B cell (primary cell): ENCODE data around the gene LPCAT1. TPM values are rescaled to one million over a fixed set of nuclear protein-coding genes. Genes with fewer than 3 reads are reported as not detected.
A peak's percentile ranks its signal among the peaks of the same experiment; 100 is the strongest.

ENCODE experiments used
- ATAC-seq: fragments of 200-7000 bp; cut with Tn5 transposase; one replicate; pipeline ENCODE4 v1.10.0; 2021; ENCODE audit warnings: low read depth, mild to moderate bottlenecking, moderate number of reproducible peaks, moderate library complexity
- CTCF ChIA-PET: fragments of 350-600 bp; sonication (Branson Sonifier 250); formaldehyde crosslinking; loops from one replicate; lab custom pipeline; 2021; ENCODE audit warnings: antibody characterized with exemption, inconsistent platforms; lab: Charles Lee
- POLR2A ChIA-PET: fragments of 350-600 bp; sonication (Branson Sonifier 250); formaldehyde crosslinking; loops from one replicate; lab custom pipeline; 2021; ENCODE audit warnings: antibody characterized with exemption; lab: Charles Lee
- DNase-seq: peaks from one replicate; pipeline ENCODE4 v3.0.0; 2013
- H2AFZ ChIP-seq: 2 replicates; pipeline ENCODE4 v1.6.1; 2012; ENCODE audit warnings: mild to moderate bottlenecking, low read depth, low read length; ENCODE audit not compliant: insufficient read depth, poor library complexity, severe bottlenecking
- H3K27ac ChIP-seq, 2 donors: 1 replicate in 1 of 2; 2 replicates in 1 of 2; pipeline ENCODE4 v1.5.1; 2012 to 2013; ENCODE audit warnings: low read length in 2 of 2, mild to moderate bottlenecking in 2 of 2, moderate library complexity in 1 of 2
- H3K27me3 ChIP-seq, 4 experiments: fragments of 200-600 bp in 1 of 4; sonication (generic) in 1 of 4; replicated peaks in 1 of 4; 1 replicate in 2 of 4; 2 replicates in 2 of 4; pipeline versions ENCODE4 v1.6.1 to v1.7.0; 2013 to 2016; ENCODE audit warnings: low read length in 3 of 4, mild to moderate bottlenecking in 2 of 4, mixed read lengths in 1 of 4, moderate library complexity in 1 of 4; ENCODE audit not compliant: insufficient read depth in 4 of 4, control insufficient read depth in 3 of 4; ENCODE audit errors: control extremely low read depth in 1 of 4
- H3K36me3 ChIP-seq, 2 experiments: replicated peaks in 1 of 2; 1 replicate in 1 of 2; 2 replicates in 1 of 2; pipeline versions ENCODE4 v1.6.1 to v1.7.1; 2013; ENCODE audit warnings: low read length in 1 of 2; ENCODE audit not compliant: insufficient read depth in 2 of 2, control insufficient read depth in 1 of 2; ENCODE audit errors: control extremely low read depth in 1 of 2, extremely low read depth in 1 of 2
- H3K4me1 ChIP-seq, 2 donors: fragments of 200-600 bp in 1 of 2; sonication (generic) in 1 of 2; 1 replicate in 1 of 2; 2 replicates in 1 of 2; pipeline versions ENCODE4 v1.5.1 to v1.6.1; 2013 to 2017; ENCODE audit warnings: low read length in 2 of 2; ENCODE audit not compliant: control insufficient read depth in 2 of 2, insufficient read depth in 2 of 2
- H3K4me2 ChIP-seq: replicated peaks from 2 replicates; pipeline ENCODE3; 2012; ENCODE audit warnings: mild to moderate bottlenecking, low read depth, low read length; ENCODE audit not compliant: poor library complexity, severe bottlenecking
- H3K4me3 ChIP-seq, 5 experiments: fragments of 200-600 bp in 1 of 5; sonication (generic) in 1 of 5; 1 replicate in 3 of 5; 2 replicates in 2 of 5; pipeline versions ENCODE4 v1.5.1 to v1.7.0; 2011 to 2016; ENCODE audit warnings: low read length in 4 of 5, mild to moderate bottlenecking in 4 of 5, low read depth in 2 of 5, control low read depth in 1 of 5, moderate library complexity in 1 of 5; ENCODE audit not compliant: insufficient read depth in 1 of 5; ENCODE audit errors: control extremely low read depth in 1 of 5, extremely low read depth in 1 of 5
- H3K79me2 ChIP-seq: fragments of 200-600 bp; sonication (generic); one replicate; pipeline ENCODE4 v1.6.0; 2016; ENCODE audit warnings: low read length; ENCODE audit not compliant: control insufficient read depth, insufficient read depth
- H3K9ac ChIP-seq: fragments of 200-600 bp; sonication (generic); 2 replicates; pipeline ENCODE4 v1.6.1; 2017; ENCODE audit warnings: mild to moderate bottlenecking, low read length, moderate library complexity
- H3K9me3 ChIP-seq, 3 donors: one replicate each; pipeline versions ENCODE4 v1.6.1 to v1.7.1; 2013; ENCODE audit warnings: low read length in 2 of 3; ENCODE audit not compliant: control insufficient read depth in 2 of 3, insufficient read depth in 1 of 3; ENCODE audit errors: control extremely low read depth in 1 of 3
- H4K20me1 ChIP-seq: 2 replicates; pipeline ENCODE4 v1.6.0; 2012; ENCODE audit warnings: mild to moderate bottlenecking, low read length; ENCODE audit not compliant: insufficient read depth, control insufficient read depth, poor library complexity, severe bottlenecking
- H3K27ac Mint-ChIP-seq: one replicate; pipeline ENCODE4 v1.8.0; 2021; ENCODE audit warnings: mixed read lengths
- H3K27me3 Mint-ChIP-seq: one replicate; pipeline ENCODE4 v1.8.0; 2021; ENCODE audit warnings: mixed read lengths
- H3K4me1 Mint-ChIP-seq: one replicate; pipeline ENCODE4 v1.8.0; 2021; ENCODE audit warnings: mixed read lengths
- H3K4me3 Mint-ChIP-seq: one replicate; pipeline ENCODE4 v1.8.0; 2021; ENCODE audit warnings: mixed read lengths
- H3K9me3 Mint-ChIP-seq: one replicate; pipeline ENCODE4 v1.8.0; 2022; ENCODE audit warnings: mixed read lengths; ENCODE audit not compliant: insufficient read depth
- EZH2 ChIP-seq: IDR thresholded peaks from 2 replicates; pipeline ENCODE4 v1.6.1; 2012; ENCODE audit warnings: borderline replicate concordance, low read depth, mild to moderate bottlenecking, moderate library complexity, low read length; ENCODE audit not compliant: insufficient read depth, poor library complexity, severe bottlenecking
- WGBS: methylation state at CpG from one replicate; pipeline ENCODE4 v1.1.5; 2013; ENCODE audit warnings: missing lambda C conversion rate; ENCODE audit not compliant: insufficient coverage; 5-methylcytosine and 5-hydroxymethylcytosine counted together
- intact Hi-C: fragments of 100-400 bp; cut with micrococcal nuclease; formaldehyde crosslinking; loops from one replicate; pipeline ENCODE4 v1.10.0; 2022
- polyA plus RNA-seq: library from polyadenylated mRNA; depleted of rRNA; stranded (reverse); fragments of >200 nt; gene quantifications from 2 replicates; pipeline ENCODE4 v1.2.3, GENCODE V29; 2012
- total RNA-seq, 2 donors: library from RNA; stranded (reverse); fragments of 120-200 nt in 1 of 2; gene quantifications; 1 replicate in 1 of 2; 2 replicates in 1 of 2; pipeline versions ENCODE4 v1.2.3 to v1.2.4, GENCODE V29; 2013 to 2022
- TF ChIP-seq, protein P1 (sequence below): fragments of 200-600 bp; IDR thresholded peaks from one replicate; pipeline ENCODE4 v1.8.0; 2022; ENCODE audit warnings: antibody characterized with exemption, mild to moderate bottlenecking

Gene LPCAT1
- total and polyA plus RNA-seq, 2 donors (not counting 1 experiment from before 2014, with no cell fraction given): 94.8 to 159 TPM

- H3K27ac ChIP-seq: no peak overlapping the region
- peaks cover 11 to 23% of the 10 kb centered on the region in 2 donors for H3K4me1 ChIP-seq
- H3K27ac Mint-ChIP-seq: peak overlapping the region; percentile 56
- no peaks in the 10 kb centered on the region for H3K27me3 ChIP-seq
- no peaks in the 10 kb centered on the region for H3K36me3 ChIP-seq
- H3K4me1 Mint-ChIP-seq: peaks cover 32% of the 10 kb centered on the region
- no peak overlapping the region for H2AFZ ChIP-seq
- no peaks in the 10 kb centered on the region for H3K9me3 Mint-ChIP-seq
- no peak overlapping the region for H3K4me2 ChIP-seq
- H3K4me3 ChIP-seq: no peak overlapping the region
- WGBS: 95% methylated on average over 10 of the region's 11 CpGs
- ATAC-seq (no peak), DNase-seq (no peak)
- peaks cover 0 to 17% (median 0%) of the 10 kb centered on the region in 3 donors for H3K9me3 ChIP-seq
- intact Hi-C loops: no loop called here
- no peak overlapping the region for H3K9ac ChIP-seq
- H3K4me3 Mint-ChIP-seq: no peak overlapping the region
- no peaks in the 10 kb centered on the region for H4K20me1 ChIP-seq
- ChIA-PET POLR2A (no interaction called here), CTCF (interaction anchor here (0.7 to 1.4 kb wide), 2 partner anchors 37 to 61 kb away, joined by 3 to 6 read pairs; no protein-coding TSS in a partner anchor)
- H3K27me3 Mint-ChIP-seq: no peaks in the 10 kb centered on the region
- TF ChIP-seq, protein P1, sequence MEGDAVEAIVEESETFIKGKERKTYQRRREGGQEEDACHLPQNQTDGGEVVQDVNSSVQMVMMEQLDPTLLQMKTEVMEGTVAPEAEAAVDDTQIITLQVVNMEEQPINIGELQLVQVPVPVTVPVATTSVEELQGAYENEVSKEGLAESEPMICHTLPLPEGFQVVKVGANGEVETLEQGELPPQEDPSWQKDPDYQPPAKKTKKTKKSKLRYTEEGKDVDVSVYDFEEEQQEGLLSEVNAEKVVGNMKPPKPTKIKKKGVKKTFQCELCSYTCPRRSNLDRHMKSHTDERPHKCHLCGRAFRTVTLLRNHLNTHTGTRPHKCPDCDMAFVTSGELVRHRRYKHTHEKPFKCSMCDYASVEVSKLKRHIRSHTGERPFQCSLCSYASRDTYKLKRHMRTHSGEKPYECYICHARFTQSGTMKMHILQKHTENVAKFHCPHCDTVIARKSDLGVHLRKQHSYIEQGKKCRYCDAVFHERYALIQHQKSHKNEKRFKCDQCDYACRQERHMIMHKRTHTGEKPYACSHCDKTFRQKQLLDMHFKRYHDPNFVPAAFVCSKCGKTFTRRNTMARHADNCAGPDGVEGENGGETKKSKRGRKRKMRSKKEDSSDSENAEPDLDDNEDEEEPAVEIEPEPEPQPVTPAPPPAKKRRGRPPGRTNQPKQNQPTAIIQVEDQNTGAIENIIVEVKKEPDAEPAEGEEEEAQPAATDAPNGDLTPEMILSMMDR: no peak
- no peak for TF ChIP-seq EZH2
- H3K79me2 ChIP-seq: no peaks in the 10 kb centered on the region
These were observed 17.3 kb upstream of the LPCAT1 start for GRCh38 chr5:1540831-1541701.

DNA sequence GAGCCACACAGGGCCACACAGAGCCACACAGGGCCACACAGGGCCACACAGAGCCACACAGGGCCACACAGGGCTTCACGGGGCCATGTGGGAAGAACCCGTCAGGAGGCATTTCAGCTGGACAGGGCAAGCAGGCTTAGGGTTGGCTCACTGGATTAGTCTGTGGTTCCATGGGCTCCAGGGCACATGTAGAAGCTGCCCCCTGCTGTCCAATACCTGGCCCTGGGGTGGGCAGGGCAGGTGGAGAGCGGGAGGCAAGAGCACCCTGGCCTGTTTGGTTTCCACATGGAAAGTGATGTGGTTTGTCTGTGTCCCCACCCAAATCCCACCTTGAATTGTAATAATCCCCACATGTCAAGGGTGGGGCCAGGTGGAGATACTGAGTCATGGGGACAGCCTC is 16.4 kb upstream of the LPCAT1 start:
- peak overlapping the region; percentile 22 to 76 for H3K27ac ChIP-seq
- ATAC-seq: no peak

More for the DNA sequence above, 16.4 kb upstream of the LPCAT1 start:
- H3K79me2 ChIP-seq: no peaks in the 10 kb centered on the region
- Mint-ChIP-seq H3K9me3 (no peaks in the 10 kb centered on the region), H3K27me3 (no peaks in the 10 kb centered on the region), H3K27ac (peak overlapping the region; percentile 64), H3K4me3 (no peak overlapping the region), H3K4me1 (peaks cover 32% of the 10 kb centered on the region)
- H3K4me1 ChIP-seq: peaks cover 19 to 20% of the 10 kb centered on the region in 2 donors
- no peaks in the 10 kb centered on the region for H3K36me3 ChIP-seq
- intact Hi-C loops: no loop called here
- no peak overlapping the region for H2AFZ ChIP-seq
- H3K27me3 ChIP-seq: no peaks in the 10 kb centered on the region
- no peak overlapping the region for H3K4me2 ChIP-seq
- DNase-seq: peak; percentile 38
- H3K9ac ChIP-seq: no peak overlapping the region
- WGBS: 95% methylated on average over 2 of the region's 3 CpGs
- H3K9me3 ChIP-seq: peaks cover 0 to 11% (median 0%) of the 10 kb centered on the region in 3 donors
- ChIA-PET POLR2A (no interaction called here), CTCF (interaction anchor here (1.4 kb wide), 1 partner anchor 60 kb away, joined by 6 read pairs; no protein-coding TSS in a partner anchor)
- TF ChIP-seq, protein P1: no peak
- TF ChIP-seq EZH2: no peak
- H4K20me1 ChIP-seq: no peaks in the 10 kb centered on the region
- H3K4me3 ChIP-seq: no peak overlapping the region
